GM23248 (cell line): ENCODE results near the gene TMEM187.

Source experiments
- EZH2 ChIP-seq: fragments of 200-600 bp; sonication (generic); IDR thresholded peaks from 2 replicates; pipeline ENCODE4 v1.6.1; 2018; ENCODE audit warnings: antibody characterized with exemption, mild to moderate bottlenecking; ENCODE audit not compliant: insufficient read depth, poor library complexity, severe bottlenecking
- EZH2phosphoT487 ChIP-seq: fragments of 200-600 bp; sonication (generic); IDR thresholded peaks from 2 replicates; pipeline ENCODE4 v1.6.1; 2018; ENCODE audit warnings: antibody characterized with exemption, moderate library complexity, mild to moderate bottlenecking, low read depth; ENCODE audit not compliant: insufficient read depth

- TF ChIP-seq EZH2phosphoT487: no peak
- TF ChIP-seq EZH2: no peak
Observed at GRCh38 chrX:154002215-154002719, 29.7 kb downstream of the TMEM187 start.
